ENCODE results near the gene KCNJ18.
"Not testable (repeated sequence)": the region's sequence is repeated elsewhere in the genome, so short reads cannot be mapped to it uniquely, and the experiment has no call there.

DNA sequence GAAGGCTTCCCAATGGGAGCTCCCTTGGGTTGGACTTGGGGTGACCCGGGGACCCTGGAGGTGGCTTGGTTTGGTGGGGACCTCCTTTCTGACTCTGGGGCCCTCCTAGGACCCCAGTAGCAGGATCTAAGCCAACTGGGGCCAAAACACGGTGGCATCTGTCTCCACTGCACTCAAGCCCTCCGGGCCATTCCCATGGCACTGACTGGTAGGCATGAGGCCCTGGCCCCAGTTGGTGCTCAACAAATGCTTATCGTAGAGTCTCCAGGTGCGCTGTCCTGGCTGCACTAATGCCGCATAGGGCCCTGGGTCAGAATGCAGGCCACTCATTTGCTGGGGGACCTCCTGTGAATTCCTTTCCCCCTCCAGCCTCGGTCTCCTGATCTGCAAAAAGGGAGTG is 14.2 kb downstream of the KCNJ18 start:
- TF ChIP-seq ZNF175 (CRISPR knock-in tag; IDR thresholded peaks at IDR 0.05; ENCODE audit: low read depth); EZH2 (IDR thresholded peaks at IDR 0.05; ENCODE audit: borderline replicate concordance, low read depth, low read length); REST (IDR thresholded peaks at IDR 0.05; ENCODE audit: borderline replicate concordance); REST (CRISPR knock-in tag; IDR thresholded peaks at IDR 0.05; ENCODE audit: low read depth); MITF (IDR thresholded peaks at IDR 0.05); SAFB (IDR thresholded peaks at IDR 0.05; ENCODE audit: borderline replicate concordance, low read depth, low read length); ELF4 (CRISPR knock-in tag; IDR thresholded peaks at IDR 0.05); ZNF384 (IDR thresholded peaks at IDR 0.05; ENCODE audit: low read depth, low read length): not testable (repeated sequence)
- TF ChIP-seq, protein P1, sequence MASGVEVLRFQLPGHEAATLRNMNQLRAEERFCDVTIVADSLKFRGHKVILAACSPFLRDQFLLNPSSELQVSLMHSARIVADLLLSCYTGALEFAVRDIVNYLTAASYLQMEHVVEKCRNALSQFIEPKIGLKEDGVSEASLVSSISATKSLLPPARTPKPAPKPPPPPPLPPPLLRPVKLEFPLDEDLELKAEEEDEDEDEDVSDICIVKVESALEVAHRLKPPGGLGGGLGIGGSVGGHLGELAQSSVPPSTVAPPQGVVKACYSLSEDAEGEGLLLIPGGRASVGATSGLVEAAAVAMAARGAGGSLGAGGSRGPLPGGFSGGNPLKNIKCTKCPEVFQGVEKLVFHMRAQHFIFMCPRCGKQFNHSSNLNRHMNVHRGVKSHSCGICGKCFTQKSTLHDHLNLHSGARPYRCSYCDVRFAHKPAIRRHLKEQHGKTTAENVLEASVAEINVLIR (CRISPR knock-in tag; IDR thresholded peaks at IDR 0.05), result not testable (repeated sequence)

Measured in K562 (cell line).